Measurements from ENCODE around the gene MAGEA9B.
"Not testable (repeated sequence)": the region's sequence is repeated elsewhere in the genome, so short reads cannot be mapped to it uniquely, and the experiment has no call there.

The MAGEA9B gene

DNA sequence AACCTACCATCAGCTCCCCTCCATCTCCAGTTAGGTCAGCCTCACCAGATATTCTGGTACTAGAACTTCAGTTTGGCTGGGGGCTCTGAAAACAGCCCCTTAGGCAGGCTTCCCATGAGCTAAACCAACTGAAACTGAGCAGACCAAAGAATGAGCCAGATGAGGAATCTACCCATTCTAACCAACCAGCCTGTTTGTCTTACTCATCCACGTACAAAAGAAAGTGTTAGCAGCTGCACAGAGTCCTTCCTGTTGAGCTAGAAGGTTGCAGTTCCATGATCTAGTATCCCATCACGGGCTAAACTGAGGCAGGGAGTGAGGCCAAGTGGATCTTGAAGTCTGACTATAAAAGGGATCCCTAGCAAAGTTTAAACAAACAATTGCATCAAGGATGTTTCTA lies 17.5 kb downstream of the MAGEA9B start:
- H3K4me1 ChIP-seq (ENCODE audit: control insufficient read depth, insufficient read depth, low read length), result no peaks in the 10 kb centered on the region
- H3K27me3 ChIP-seq (ENCODE audit: control insufficient read depth, insufficient read depth, low read length), result no peaks in the 10 kb centered on the region
- no peak overlapping the region for H3K9ac ChIP-seq (ENCODE audit: low read depth, low read length)
- H3K4me3 ChIP-seq (ENCODE audit: low read depth, low read length), result no peak overlapping the region
- no peaks in the 10 kb centered on the region for H3K36me3 ChIP-seq (ENCODE audit: control insufficient read depth, insufficient read depth, low read length)
- H3K9me3 ChIP-seq (ENCODE audit: control insufficient read depth, insufficient read depth, low read length), result no peaks in the 10 kb centered on the region

DNA sequence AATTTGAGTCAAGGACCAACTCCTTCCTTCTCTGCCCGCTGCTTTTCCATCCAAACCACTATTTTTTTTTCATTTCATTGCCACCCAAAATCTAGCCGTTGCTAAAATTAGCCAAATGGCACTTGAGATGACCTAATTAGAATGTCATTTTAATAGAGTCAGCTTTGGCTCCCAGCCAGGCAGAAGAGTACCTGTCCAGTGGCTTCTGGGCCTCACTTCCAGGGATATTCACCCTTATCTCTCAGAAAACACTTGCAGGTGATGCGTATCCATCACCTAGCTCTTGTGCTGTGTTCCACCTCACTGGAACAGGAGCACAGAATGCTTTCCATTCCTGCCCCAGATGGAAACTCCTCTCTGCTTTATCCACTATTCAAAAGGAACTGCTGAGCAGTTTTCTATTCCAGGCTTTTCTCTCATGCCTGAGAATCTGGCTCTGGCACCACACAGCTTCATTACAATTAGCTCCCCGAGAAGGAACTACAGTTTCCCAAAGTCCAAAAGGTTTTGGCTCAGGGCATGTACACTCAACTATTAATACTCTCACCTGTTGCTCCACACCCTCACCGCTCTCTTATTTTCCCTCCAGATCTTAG lies 18.5 kb downstream of the MAGEA9B start:
- Histone ChIP-seq H3K4me1 (ENCODE audit: control insufficient read depth, insufficient read depth, low read length) (no peaks in the 10 kb centered on the region), H3K9ac (ENCODE audit: low read depth, low read length) (no peak overlapping the region), H3K9me3 (ENCODE audit: control insufficient read depth, insufficient read depth, low read length) (no peaks in the 10 kb centered on the region), H3K36me3 (ENCODE audit: control insufficient read depth, insufficient read depth, low read length) (no peaks in the 10 kb centered on the region), H3K27me3 (ENCODE audit: control insufficient read depth, insufficient read depth, low read length) (no peaks in the 10 kb centered on the region), H3K4me3 (ENCODE audit: low read depth, low read length) (no peak overlapping the region)

DNA sequence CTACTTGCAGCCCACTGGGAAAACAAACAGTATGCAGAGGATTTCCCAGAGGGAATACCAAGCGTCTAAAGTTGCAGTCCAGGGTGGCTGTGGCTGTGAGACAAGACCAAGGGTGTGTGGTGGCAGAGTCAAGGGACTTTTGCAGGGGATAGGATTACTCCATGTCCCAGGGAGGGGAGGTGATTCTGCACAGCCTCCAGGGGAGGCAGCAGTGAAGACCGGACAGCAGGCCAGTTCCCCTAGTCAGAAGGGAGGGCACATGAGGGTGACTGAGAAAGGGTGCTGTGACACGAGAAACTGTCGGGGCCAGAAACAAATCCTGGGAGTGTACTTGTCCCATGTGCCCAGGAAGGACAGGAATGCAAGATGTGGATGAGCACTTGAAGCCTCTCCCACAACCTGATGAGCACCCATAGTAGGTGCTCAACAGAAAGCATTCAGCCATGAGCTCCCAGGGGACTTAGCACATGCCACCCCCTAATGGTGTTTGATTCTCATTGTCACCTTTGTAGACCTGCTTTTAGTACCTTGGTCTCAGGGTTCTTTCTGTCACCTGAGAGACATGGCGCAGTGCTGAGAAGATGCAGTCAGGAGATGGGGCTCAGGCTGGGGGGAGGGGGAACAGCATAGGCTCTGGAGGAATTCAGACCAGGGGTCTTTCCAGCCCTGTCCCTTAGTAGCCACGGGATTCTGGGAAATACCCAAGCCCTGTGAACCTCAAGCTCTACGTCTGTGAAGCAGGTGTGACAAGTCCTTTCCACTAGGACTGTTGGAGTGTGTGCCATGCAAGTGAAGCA lies 19.4 kb downstream of the MAGEA9B start:
- H3K27me3 ChIP-seq (ENCODE audit: control insufficient read depth, insufficient read depth, low read length), result no peaks in the 10 kb centered on the region
- H3K9me3 ChIP-seq (ENCODE audit: control insufficient read depth, insufficient read depth, low read length), result peaks cover 6% of the 10 kb centered on the region
- H3K9ac ChIP-seq (ENCODE audit: low read depth, low read length), result no peak overlapping the region
- no peaks in the 10 kb centered on the region for H3K4me1 ChIP-seq (ENCODE audit: control insufficient read depth, insufficient read depth, low read length)
- H3K4me3 ChIP-seq (ENCODE audit: low read depth, low read length), result no peak overlapping the region
- H3K36me3 ChIP-seq (ENCODE audit: control insufficient read depth, insufficient read depth, low read length), result no peaks in the 10 kb centered on the region

DNA sequence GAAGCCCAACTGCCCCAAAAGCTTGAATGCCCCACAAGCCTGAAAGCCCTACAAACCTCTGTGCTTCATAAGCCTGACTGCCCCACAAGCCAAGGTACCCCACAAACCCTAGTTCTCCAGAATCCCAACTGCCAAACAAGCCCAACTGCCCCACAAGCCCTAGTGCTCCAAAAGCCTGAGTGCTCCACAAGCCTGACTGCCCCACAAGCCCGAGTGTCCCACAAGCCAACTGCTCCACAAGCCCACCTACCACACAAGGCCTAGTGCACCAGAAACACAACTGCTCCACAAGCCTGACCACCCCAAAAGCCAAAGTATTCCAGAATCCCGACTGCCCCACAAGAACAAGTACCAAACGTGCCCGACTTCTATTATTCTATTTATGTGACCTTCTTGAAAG lies 23.9 kb downstream of the MAGEA9B start:
- Histone ChIP-seq H3K27me3 (ENCODE audit: control insufficient read depth, insufficient read depth, low read length) (no peaks in the 10 kb centered on the region), H3K4me1 (ENCODE audit: control insufficient read depth, insufficient read depth, low read length) (no peaks in the 10 kb centered on the region), H3K4me3 (ENCODE audit: low read depth, low read length) (no peak overlapping the region), H3K36me3 (ENCODE audit: control insufficient read depth, insufficient read depth, low read length) (no peaks in the 10 kb centered on the region), H3K9ac (ENCODE audit: low read depth, low read length) (no peak overlapping the region), H3K9me3 (ENCODE audit: control insufficient read depth, insufficient read depth, low read length) (peaks cover 6% of the 10 kb centered on the region)

DNA sequence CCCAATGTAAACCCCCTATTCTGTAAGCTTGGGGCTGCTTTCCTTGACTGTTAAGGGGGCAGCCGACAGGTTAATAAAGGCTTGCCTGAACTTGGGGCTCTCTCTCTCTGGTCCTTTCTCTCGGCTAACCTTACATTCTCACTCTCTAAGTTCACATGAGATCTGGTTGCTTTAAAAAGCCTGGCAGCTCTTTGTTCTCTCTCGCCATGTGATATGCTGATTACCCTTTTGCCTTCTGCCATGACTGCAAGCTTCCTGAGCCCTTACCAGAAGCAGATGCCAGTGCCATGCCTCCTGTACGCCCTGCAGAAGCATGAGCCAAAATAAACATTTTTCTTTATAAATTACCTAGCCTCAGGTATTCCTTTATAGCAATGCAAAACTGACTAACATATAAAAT lies 32.0 kb downstream of the MAGEA9B start:
- H3K27me3 ChIP-seq (ENCODE audit: control insufficient read depth, insufficient read depth, low read length); H3K4me3 ChIP-seq (ENCODE audit: low read depth, low read length); H3K4me1 ChIP-seq (ENCODE audit: control insufficient read depth, insufficient read depth, low read length); H3K9ac ChIP-seq (ENCODE audit: low read depth, low read length); H3K36me3 ChIP-seq (ENCODE audit: control insufficient read depth, insufficient read depth, low read length); H3K9me3 ChIP-seq (ENCODE audit: control insufficient read depth, insufficient read depth, low read length): not testable (repeated sequence)

DNA sequence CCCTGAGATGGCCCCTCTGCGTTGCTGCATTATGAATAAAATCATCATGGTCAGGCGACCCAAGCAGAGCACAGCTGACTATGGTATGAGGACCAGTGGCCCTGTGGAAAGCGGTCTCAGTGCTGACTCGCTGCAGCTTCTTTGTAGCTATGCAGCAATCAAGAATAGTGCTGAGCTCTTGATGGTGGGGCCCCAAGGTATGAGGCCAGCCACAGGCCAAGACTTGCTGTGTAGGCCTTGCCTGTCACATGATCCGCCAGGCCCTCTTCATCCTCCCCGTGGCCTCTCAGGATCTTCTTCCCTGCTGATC lies 35.4 kb downstream of the MAGEA9B start:
- H3K4me3 ChIP-seq (ENCODE audit: low read depth, low read length); H3K27me3 ChIP-seq (ENCODE audit: control insufficient read depth, insufficient read depth, low read length); H3K9ac ChIP-seq (ENCODE audit: low read depth, low read length); H3K9me3 ChIP-seq (ENCODE audit: control insufficient read depth, insufficient read depth, low read length); H3K4me1 ChIP-seq (ENCODE audit: control insufficient read depth, insufficient read depth, low read length); H3K36me3 ChIP-seq (ENCODE audit: control insufficient read depth, insufficient read depth, low read length): not testable (repeated sequence)

DNA sequence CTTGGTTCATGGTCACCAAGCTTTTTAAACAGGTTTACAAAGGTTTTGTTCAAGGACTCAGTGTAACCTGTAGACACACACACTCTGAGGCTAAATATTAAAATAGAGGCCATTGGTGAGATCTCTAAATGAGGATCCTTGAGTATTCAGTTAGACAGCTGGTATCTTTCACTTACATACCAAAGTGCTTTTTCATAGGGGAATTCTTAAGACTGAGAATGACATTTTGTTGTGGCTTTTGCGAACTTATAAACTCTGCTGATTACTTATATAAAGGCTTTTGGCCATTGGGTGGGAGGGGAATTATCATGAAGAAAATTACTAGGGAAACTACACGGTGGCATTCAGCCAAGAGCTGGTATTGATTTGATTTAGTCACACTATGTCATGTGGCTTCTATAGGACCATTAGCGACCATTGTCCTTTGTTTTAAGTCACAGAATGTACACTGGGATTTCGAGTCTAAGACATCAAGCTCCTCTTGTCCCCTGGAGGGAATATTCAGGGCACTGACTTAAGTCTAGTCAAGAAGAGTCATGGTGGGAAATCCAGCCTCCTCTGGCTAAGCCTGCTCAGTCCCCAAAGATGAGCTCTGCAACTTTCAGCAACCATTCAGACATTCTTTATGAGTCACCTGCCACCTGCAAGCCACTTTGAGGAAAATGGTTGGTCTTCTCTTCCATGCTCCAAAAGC lies 35.9 kb downstream of the MAGEA9B start:
- H3K36me3 ChIP-seq (ENCODE audit: control insufficient read depth, insufficient read depth, low read length); H3K4me3 ChIP-seq (ENCODE audit: low read depth, low read length); H3K27me3 ChIP-seq (ENCODE audit: control insufficient read depth, insufficient read depth, low read length); H3K9me3 ChIP-seq (ENCODE audit: control insufficient read depth, insufficient read depth, low read length); H3K4me1 ChIP-seq (ENCODE audit: control insufficient read depth, insufficient read depth, low read length); H3K9ac ChIP-seq (ENCODE audit: low read depth, low read length): not testable (repeated sequence)

DNA sequence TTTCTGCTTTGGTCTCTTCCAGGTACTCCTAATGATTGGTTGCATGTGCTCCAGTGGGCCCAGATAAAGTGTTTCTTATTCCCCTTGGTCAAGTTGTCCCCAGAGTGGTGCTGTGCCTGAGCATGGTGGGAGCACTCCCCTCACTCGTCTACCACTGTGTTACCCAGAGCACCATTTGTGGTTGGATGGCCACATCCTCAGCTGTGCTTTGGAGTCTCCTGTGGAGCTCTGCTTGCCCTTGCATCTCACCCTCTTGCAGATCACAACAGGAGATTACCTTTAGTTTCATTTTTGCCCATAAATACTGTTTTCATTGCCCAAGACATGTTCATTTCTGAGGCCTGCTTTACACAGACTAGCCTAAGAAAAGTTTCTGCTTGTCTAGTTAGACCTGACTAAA lies 36.8 kb downstream of the MAGEA9B start:
- H3K4me3 ChIP-seq (ENCODE audit: low read depth, low read length); H3K27me3 ChIP-seq (ENCODE audit: control insufficient read depth, insufficient read depth, low read length): not testable (repeated sequence)

DNA sequence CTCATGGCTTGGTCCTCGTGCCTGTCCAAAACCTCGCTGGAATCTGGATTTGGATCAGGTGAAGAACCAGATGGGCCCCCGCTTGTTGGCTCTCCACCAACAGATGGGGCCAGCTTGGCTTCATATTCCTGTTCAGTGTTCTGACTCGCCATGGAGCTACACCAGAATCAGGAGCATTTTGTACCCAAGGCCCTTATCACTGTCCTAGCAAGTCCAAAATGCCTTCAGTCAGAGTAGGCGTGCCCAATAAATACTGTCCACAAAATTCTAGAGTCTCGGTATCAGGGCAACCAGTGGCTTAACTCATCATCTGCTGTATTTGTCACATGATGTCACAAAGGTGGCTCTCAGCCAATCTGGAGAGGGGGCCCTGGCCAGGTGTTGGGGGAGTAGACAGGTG lies 37.6 kb downstream of the MAGEA9B start, which contains the start of gene HSFX3:
Gene HSFX3, minus strand, starts transcription at position 224 of the 400 bp plus-strand sequence. Its CDS starts 72 bp downstream, at position 152.
- H3K9me3 ChIP-seq (ENCODE audit: control insufficient read depth, insufficient read depth, low read length); H3K9ac ChIP-seq (ENCODE audit: low read depth, low read length); H3K4me3 ChIP-seq (ENCODE audit: low read depth, low read length); H3K36me3 ChIP-seq (ENCODE audit: control insufficient read depth, insufficient read depth, low read length); H3K27me3 ChIP-seq (ENCODE audit: control insufficient read depth, insufficient read depth, low read length); H3K4me1 ChIP-seq (ENCODE audit: control insufficient read depth, insufficient read depth, low read length): not testable (repeated sequence)

More for the DNA sequence above, 36.8 kb downstream of the MAGEA9B start:
- H3K9me3 ChIP-seq (ENCODE audit: control insufficient read depth, insufficient read depth, low read length); H3K9ac ChIP-seq (ENCODE audit: low read depth, low read length); H3K4me1 ChIP-seq (ENCODE audit: control insufficient read depth, insufficient read depth, low read length); H3K36me3 ChIP-seq (ENCODE audit: control insufficient read depth, insufficient read depth, low read length): not testable (repeated sequence)

DNA sequence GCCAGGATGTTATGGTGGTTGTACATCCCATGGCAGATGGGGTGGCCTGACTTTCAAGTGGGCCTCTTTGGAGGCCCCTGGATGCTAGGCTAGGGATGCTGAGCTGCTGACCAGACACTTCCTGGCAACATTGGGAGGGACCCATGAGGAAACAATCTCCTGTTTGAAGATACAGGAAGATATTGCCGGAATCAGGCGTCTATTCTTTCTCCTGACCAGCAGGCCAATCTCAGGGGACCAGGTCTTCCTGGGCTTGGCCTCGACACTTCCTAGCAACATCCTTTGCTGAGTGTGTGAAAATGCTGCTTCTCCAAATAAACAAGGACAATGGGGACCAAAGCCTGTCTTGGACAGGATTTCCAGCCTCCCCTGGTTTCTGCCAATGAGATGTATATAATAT lies 39.5 kb downstream of the MAGEA9B start:
- H3K36me3 ChIP-seq (ENCODE audit: control insufficient read depth, insufficient read depth, low read length); H3K9me3 ChIP-seq (ENCODE audit: control insufficient read depth, insufficient read depth, low read length); H3K9ac ChIP-seq (ENCODE audit: low read depth, low read length); H3K4me3 ChIP-seq (ENCODE audit: low read depth, low read length); H3K27me3 ChIP-seq (ENCODE audit: control insufficient read depth, insufficient read depth, low read length); H3K4me1 ChIP-seq (ENCODE audit: control insufficient read depth, insufficient read depth, low read length): not testable (repeated sequence)

DNA sequence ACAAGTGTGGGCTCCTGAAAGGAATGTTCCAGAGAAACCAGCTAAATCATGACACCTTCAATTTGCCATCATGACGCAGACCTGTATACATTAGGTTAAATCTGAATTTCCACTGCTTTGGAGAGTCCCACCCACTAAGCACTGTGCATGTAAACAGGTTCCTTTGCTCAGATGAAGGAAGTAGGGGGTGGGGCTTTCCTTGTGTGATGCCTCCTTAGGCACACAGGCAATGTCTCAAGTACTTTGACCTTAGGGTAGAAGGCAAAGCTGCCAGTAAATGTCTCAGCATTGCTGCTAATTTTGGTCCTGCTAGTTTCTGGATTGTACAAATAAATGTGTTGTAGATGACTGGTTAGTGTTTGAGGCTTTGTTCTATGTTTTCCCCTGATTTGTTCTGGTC lies 40.3 kb downstream of the MAGEA9B start:
- H3K4me1 ChIP-seq (ENCODE audit: control insufficient read depth, insufficient read depth, low read length); H3K27me3 ChIP-seq (ENCODE audit: control insufficient read depth, insufficient read depth, low read length); H3K36me3 ChIP-seq (ENCODE audit: control insufficient read depth, insufficient read depth, low read length); H3K4me3 ChIP-seq (ENCODE audit: low read depth, low read length); H3K9ac ChIP-seq (ENCODE audit: low read depth, low read length); H3K9me3 ChIP-seq (ENCODE audit: control insufficient read depth, insufficient read depth, low read length): not testable (repeated sequence)
